DOHH2 (cell line): ENCODE data around the gene TTC7B.

Experiments
- H3F3A ChIP-seq: fragments of 200-600 bp; sonication (generic), shearing (Covaris generic); 2 replicates; pipeline ENCODE4 v1.6.0; 2016; ENCODE audit warnings: antibody characterized with exemption, mild to moderate bottlenecking; ENCODE audit not compliant: control insufficient read depth, insufficient read depth
- H3K27ac ChIP-seq: fragments of 200-600 bp; sonication (generic); 2 replicates; pipeline ENCODE4 v1.5.1; 2014; ENCODE audit warnings: low read depth, mild to moderate bottlenecking, low read length, moderate library complexity
- H3K27me3 ChIP-seq: fragments of 200-600 bp; sonication (generic); 2 replicates; pipeline ENCODE4 v1.6.1; 2014; ENCODE audit warnings: mild to moderate bottlenecking, low read length, mixed read lengths; ENCODE audit not compliant: control insufficient read depth
- H3K36me3 ChIP-seq: fragments of 200-600 bp; sonication (generic); 2 replicates; pipeline ENCODE4 v1.6.1; 2014; ENCODE audit warnings: mild to moderate bottlenecking, low read length, moderate library complexity, mixed read lengths; ENCODE audit not compliant: control insufficient read depth
- H3K4me1 ChIP-seq: fragments of 200-600 bp; sonication (generic); 2 replicates; pipeline ENCODE4 v1.6.1; 2014; ENCODE audit warnings: mild to moderate bottlenecking, low read length, mixed read lengths; ENCODE audit not compliant: control insufficient read depth
- H3K4me2 ChIP-seq: fragments of 200-600 bp; sonication (generic); 2 replicates; pipeline ENCODE4 v1.6.0; 2014; ENCODE audit warnings: mild to moderate bottlenecking, low read length, moderate library complexity
- H3K4me3 ChIP-seq: fragments of 200-600 bp; sonication (generic); 2 replicates; pipeline ENCODE4 v1.5.1; 2014; ENCODE audit warnings: mild to moderate bottlenecking, low read length, mixed read lengths
- H3K79me2 ChIP-seq: fragments of 200-600 bp; sonication (generic); 2 replicates; pipeline ENCODE4 v1.6.1; 2014; ENCODE audit warnings: mild to moderate bottlenecking, low read length, mixed read lengths; ENCODE audit not compliant: control insufficient read depth
- H3K9me2 ChIP-seq: fragments of 200-600 bp; sonication (generic); replicated peaks from 2 replicates; pipeline ENCODE4 v1.6.1; 2014; ENCODE audit warnings: mild to moderate bottlenecking, low read length, mixed read lengths; ENCODE audit not compliant: control insufficient read depth
- H3K9me3 ChIP-seq: fragments of 200-600 bp; sonication (generic); 2 replicates; pipeline ENCODE4 v1.6.1; 2014; ENCODE audit warnings: antibody characterized with exemption, low read length, mixed read lengths; ENCODE audit not compliant: control insufficient read depth, insufficient read depth
- H4K20me1 ChIP-seq: fragments of 200-600 bp; sonication (generic); 2 replicates; pipeline ENCODE4 v1.6.0; 2014; ENCODE audit warnings: low read depth, mild to moderate bottlenecking, antibody characterized with exemption, low read length, moderate library complexity; ENCODE audit not compliant: control insufficient read depth, insufficient read depth
- CTCF ChIP-seq: fragments of 200-600 bp; sonication (generic); IDR thresholded peaks from one replicate; pipeline ENCODE4 v1.5.1; 2014; ENCODE audit warnings: antibody characterized with exemption, mild to moderate bottlenecking, low read depth, low read length; ENCODE audit not compliant: poor library complexity, severe bottlenecking
- EZH2phosphoT487 ChIP-seq: fragments of 200-600 bp; sonication (generic); IDR thresholded peaks from 2 replicates; pipeline ENCODE4 v1.6.1; 2017; ENCODE audit warnings: borderline replicate concordance, mild to moderate bottlenecking, antibody characterized with exemption, low read length, moderate library complexity, mixed read lengths

TTC7B gene

GRCh38 chr14:90678420-90678819 is 137.8 kb downstream of the TTC7B start:
- Histone ChIP-seq H3K27me3 (no peaks in the 10 kb centered on the region; the same call in 1 of the 2 replicates), H3K79me2 (no peaks in the 10 kb centered on the region), H3K27ac (no peak overlapping the region), H3F3A (no peaks in the 10 kb centered on the region), H3K4me2 (no peak overlapping the region), H3K4me1 (no peaks in the 10 kb centered on the region), H3K36me3 (no peaks in the 10 kb centered on the region), H3K4me3 (no peak overlapping the region), H3K9me3 (no peaks in the 10 kb centered on the region), H4K20me1 (no peaks in the 10 kb centered on the region), H3K9me2 (no peaks in the 10 kb centered on the region)
- no peak for TF ChIP-seq CTCF
- TF ChIP-seq EZH2phosphoT487: no peak

GRCh38 chr14:90677484-90678050 is 138.7 kb downstream of the TTC7B start:
- Histone ChIP-seq H3K4me3 (no peak overlapping the region), H4K20me1 (no peaks in the 10 kb centered on the region), H3K4me2 (no peak overlapping the region), H3K9me2 (no peaks in the 10 kb centered on the region), H3F3A (no peaks in the 10 kb centered on the region), H3K27me3 (no peaks in the 10 kb centered on the region; the same call in 1 of the 2 replicates), H3K36me3 (no peaks in the 10 kb centered on the region), H3K79me2 (no peaks in the 10 kb centered on the region), H3K27ac (no peak overlapping the region), H3K4me1 (no peaks in the 10 kb centered on the region), H3K9me3 (no peaks in the 10 kb centered on the region)
- TF ChIP-seq EZH2phosphoT487 (no peak), CTCF (no peak)

- H3K27ac ChIP-seq: no peak overlapping the region
- no peak overlapping the region for H3K4me3 ChIP-seq
- peaks cover 3% of the 10 kb centered on the region for H3K4me1 ChIP-seq
- H3F3A ChIP-seq: no peaks in the 10 kb centered on the region
- H3K9me3 ChIP-seq: no peaks in the 10 kb centered on the region
- no peaks in the 10 kb centered on the region for H3K79me2 ChIP-seq
- TF ChIP-seq EZH2phosphoT487: no peak
- TF ChIP-seq CTCF: no peak
- H4K20me1 ChIP-seq: no peaks in the 10 kb centered on the region
- no peaks in the 10 kb centered on the region; the same call in 1 of the 2 replicates for H3K27me3 ChIP-seq
- H3K36me3 ChIP-seq: no peaks in the 10 kb centered on the region
- H3K9me2 ChIP-seq: no peaks in the 10 kb centered on the region
- no peak overlapping the region for H3K4me2 ChIP-seq
These were observed 139.3 kb downstream of the TTC7B start for GRCh38 chr14:90676912-90677311.
